ENCODE data around the gene CBFA2T3.
"Not testable (repeated sequence)": the region's sequence is repeated elsewhere in the genome, so short reads cannot be mapped to it uniquely, and the experiment has no call there.

The CBFA2T3 gene

DNA sequence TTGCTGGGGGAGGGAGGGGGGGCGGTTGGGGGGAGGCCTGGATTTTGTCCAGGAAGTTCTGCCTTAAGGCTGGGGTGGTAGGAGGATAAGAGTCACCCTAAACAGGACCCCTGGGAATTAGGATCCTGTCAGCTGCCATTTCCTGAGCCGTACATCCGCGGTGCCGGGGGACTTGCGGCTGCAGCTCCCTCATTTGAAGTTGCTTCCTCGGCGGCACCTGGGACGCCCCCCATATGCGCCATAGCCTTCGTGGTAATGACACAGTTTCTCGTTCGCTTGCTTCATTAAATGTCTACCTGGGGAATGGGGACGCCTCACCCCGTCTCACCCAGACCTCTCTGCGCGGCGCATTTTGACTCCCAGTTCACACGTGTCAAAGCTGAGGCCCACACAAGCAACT, 55.4 kb downstream of the CBFA2T3 start:
- no peak overlapping the region for H3K4me2 ChIP-seq (ENCODE audit: low read depth, low read length, poor library complexity, severe bottlenecking)
- peaks cover 90% of the 10 kb centered on the region; the same call in 1 of the 2 replicates for H3K79me2 ChIP-seq (ENCODE audit: insufficient read depth, low read length)
- no peaks in the 10 kb centered on the region for H3K9me2 ChIP-seq (replicated peaks; ENCODE audit: low read depth, low read length)
- H2AFZ ChIP-seq (ENCODE audit: low read length), result no peak overlapping the region
- H3K4me3 ChIP-seq (ENCODE audit: low read length, poor library complexity, severe bottlenecking), result no peak overlapping the region
- H3K9ac ChIP-seq (ENCODE audit: low read depth, low read length, poor library complexity, severe bottlenecking), result no peak overlapping the region
- no peak for TF ChIP-seq EZH2phosphoT487 (IDR thresholded peaks at IDR 0.05; ENCODE audit: borderline replicate concordance)
- TF ChIP-seq, protein P1, sequence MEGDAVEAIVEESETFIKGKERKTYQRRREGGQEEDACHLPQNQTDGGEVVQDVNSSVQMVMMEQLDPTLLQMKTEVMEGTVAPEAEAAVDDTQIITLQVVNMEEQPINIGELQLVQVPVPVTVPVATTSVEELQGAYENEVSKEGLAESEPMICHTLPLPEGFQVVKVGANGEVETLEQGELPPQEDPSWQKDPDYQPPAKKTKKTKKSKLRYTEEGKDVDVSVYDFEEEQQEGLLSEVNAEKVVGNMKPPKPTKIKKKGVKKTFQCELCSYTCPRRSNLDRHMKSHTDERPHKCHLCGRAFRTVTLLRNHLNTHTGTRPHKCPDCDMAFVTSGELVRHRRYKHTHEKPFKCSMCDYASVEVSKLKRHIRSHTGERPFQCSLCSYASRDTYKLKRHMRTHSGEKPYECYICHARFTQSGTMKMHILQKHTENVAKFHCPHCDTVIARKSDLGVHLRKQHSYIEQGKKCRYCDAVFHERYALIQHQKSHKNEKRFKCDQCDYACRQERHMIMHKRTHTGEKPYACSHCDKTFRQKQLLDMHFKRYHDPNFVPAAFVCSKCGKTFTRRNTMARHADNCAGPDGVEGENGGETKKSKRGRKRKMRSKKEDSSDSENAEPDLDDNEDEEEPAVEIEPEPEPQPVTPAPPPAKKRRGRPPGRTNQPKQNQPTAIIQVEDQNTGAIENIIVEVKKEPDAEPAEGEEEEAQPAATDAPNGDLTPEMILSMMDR (conservative IDR thresholded peaks at IDR 0.05; ENCODE audit: low read length), result no peak
- H3K27me3 ChIP-seq (ENCODE audit: insufficient read depth, low read length, poor library complexity, severe bottlenecking), result no peaks in the 10 kb centered on the region
- H3K9me3 ChIP-seq (ENCODE audit: insufficient read depth, low read depth, low read length), result no peaks in the 10 kb centered on the region
- H4K20me1 ChIP-seq (ENCODE audit: insufficient read depth, low read length, poor library complexity, severe bottlenecking), result peaks cover 71% of the 10 kb centered on the region
- no peaks in the 10 kb centered on the region for H3F3A ChIP-seq (ENCODE audit: low read depth)
- peaks cover 18% of the 10 kb centered on the region; the same call in 1 of the 2 replicates for H3K36me3 ChIP-seq (ENCODE audit: insufficient read depth, low read length)
- no peaks in the 10 kb centered on the region for H3K4me1 ChIP-seq (ENCODE audit: insufficient read depth, low read length, poor library complexity, severe bottlenecking)

GRCh38 chr16:88920618-88921590, 56.1 kb downstream of the CBFA2T3 start:
- no peaks in the 10 kb centered on the region for H3K27me3 ChIP-seq (ENCODE audit: insufficient read depth, low read length, poor library complexity, severe bottlenecking)
- H3K4me1 ChIP-seq (ENCODE audit: insufficient read depth, low read length, poor library complexity, severe bottlenecking), result no peaks in the 10 kb centered on the region
- TF ChIP-seq, protein P1 (conservative IDR thresholded peaks at IDR 0.05; ENCODE audit: low read length), result no peak
- TF ChIP-seq EZH2phosphoT487 (IDR thresholded peaks at IDR 0.05; ENCODE audit: borderline replicate concordance), result no peak
- no peak overlapping the region for H3K9ac ChIP-seq (ENCODE audit: low read depth, low read length, poor library complexity, severe bottlenecking)
- no peak overlapping the region for H2AFZ ChIP-seq (ENCODE audit: low read length)
- H3K4me2 ChIP-seq (ENCODE audit: low read depth, low read length, poor library complexity, severe bottlenecking), result no peak overlapping the region
- H3K79me2 ChIP-seq (ENCODE audit: insufficient read depth, low read length), result peaks cover 87% of the 10 kb centered on the region; the same call in 1 of the 2 replicates
- H3K9me2 ChIP-seq (replicated peaks; ENCODE audit: low read depth, low read length), result no peaks in the 10 kb centered on the region
- H3F3A ChIP-seq (ENCODE audit: low read depth), result no peaks in the 10 kb centered on the region
- H3K4me3 ChIP-seq (ENCODE audit: low read length, poor library complexity, severe bottlenecking), result no peak overlapping the region
- H3K36me3 ChIP-seq (ENCODE audit: insufficient read depth, low read length), result peaks cover 18% of the 10 kb centered on the region; the same call in 1 of the 2 replicates
- no peaks in the 10 kb centered on the region for H3K9me3 ChIP-seq (ENCODE audit: insufficient read depth, low read depth, low read length)
- H4K20me1 ChIP-seq (ENCODE audit: insufficient read depth, low read length, poor library complexity, severe bottlenecking), result peaks cover 68% of the 10 kb centered on the region

DNA sequence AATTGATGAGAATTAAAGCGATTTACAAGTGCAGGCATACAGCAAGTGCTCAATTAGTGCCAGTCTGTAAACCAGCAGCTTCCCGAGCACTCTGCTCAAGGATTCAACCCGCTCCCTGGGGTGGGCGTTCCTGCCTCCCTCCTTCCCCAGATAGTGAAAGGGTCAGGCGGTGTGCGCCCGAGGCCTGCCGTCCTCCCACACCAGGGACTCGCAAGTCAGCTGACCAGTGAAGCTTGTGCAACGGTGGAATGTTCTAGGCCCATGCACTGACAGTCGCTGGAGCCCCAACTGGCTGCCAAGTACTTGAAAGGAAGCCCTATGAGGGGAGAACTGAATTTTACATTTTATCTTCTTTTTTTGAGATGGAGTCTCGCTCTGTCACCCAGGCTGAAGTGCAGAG, 57.1 kb downstream of the CBFA2T3 start:
- peaks cover 62% of the 10 kb centered on the region for H4K20me1 ChIP-seq (ENCODE audit: insufficient read depth, low read length, poor library complexity, severe bottlenecking)
- no peaks in the 10 kb centered on the region for H3K9me3 ChIP-seq (ENCODE audit: insufficient read depth, low read depth, low read length)
- no peak overlapping the region for H2AFZ ChIP-seq (ENCODE audit: low read length)
- H3K9me2 ChIP-seq (replicated peaks; ENCODE audit: low read depth, low read length), result no peaks in the 10 kb centered on the region
- H3K4me2 ChIP-seq (ENCODE audit: low read depth, low read length, poor library complexity, severe bottlenecking), result no peak overlapping the region
- no peaks in the 10 kb centered on the region for H3F3A ChIP-seq (ENCODE audit: low read depth)
- H3K79me2 ChIP-seq (ENCODE audit: insufficient read depth, low read length), result peaks cover 80% of the 10 kb centered on the region; the same call in 1 of the 2 replicates
- peaks cover 21% of the 10 kb centered on the region; the same call in 1 of the 2 replicates for H3K36me3 ChIP-seq (ENCODE audit: insufficient read depth, low read length)
- H3K9ac ChIP-seq (ENCODE audit: low read depth, low read length, poor library complexity, severe bottlenecking), result no peak overlapping the region
- TF ChIP-seq, protein P1 (conservative IDR thresholded peaks at IDR 0.05; ENCODE audit: low read length), result no peak
- H3K27me3 ChIP-seq (ENCODE audit: insufficient read depth, low read length, poor library complexity, severe bottlenecking), result no peaks in the 10 kb centered on the region
- H3K4me3 ChIP-seq (ENCODE audit: low read length, poor library complexity, severe bottlenecking), result no peak overlapping the region
- no peaks in the 10 kb centered on the region for H3K4me1 ChIP-seq (ENCODE audit: insufficient read depth, low read length, poor library complexity, severe bottlenecking)

DNA sequence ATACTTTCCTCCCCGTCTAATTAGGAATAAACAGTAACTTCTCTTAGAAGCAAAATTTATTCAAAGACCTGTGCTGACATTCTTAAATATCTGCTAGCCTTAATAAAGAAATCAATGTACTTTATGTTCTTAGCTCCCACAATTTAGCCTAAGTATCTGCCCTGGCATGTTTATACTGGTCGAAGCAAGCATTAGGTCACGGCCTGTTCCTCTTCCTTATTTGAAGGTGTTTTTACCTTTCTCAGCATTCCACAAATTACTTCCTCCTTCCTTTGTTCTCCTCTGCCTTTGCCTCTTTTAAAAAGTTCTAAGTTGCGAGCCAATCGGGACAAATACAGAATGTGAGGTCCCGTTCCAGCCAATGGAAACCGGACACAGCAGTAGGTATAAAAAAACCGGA, 58.1 kb downstream of the CBFA2T3 start:
- not testable (repeated sequence) for H3F3A ChIP-seq (ENCODE audit: low read depth); H3K9ac ChIP-seq (ENCODE audit: low read depth, low read length, poor library complexity, severe bottlenecking); H3K9me3 ChIP-seq (ENCODE audit: insufficient read depth, low read depth, low read length); H3K4me3 ChIP-seq (ENCODE audit: low read length, poor library complexity, severe bottlenecking); H3K4me1 ChIP-seq (ENCODE audit: insufficient read depth, low read length, poor library complexity, severe bottlenecking); H3K9me2 ChIP-seq (replicated peaks; ENCODE audit: low read depth, low read length); H3K27me3 ChIP-seq (ENCODE audit: insufficient read depth, low read length, poor library complexity, severe bottlenecking); H3K4me2 ChIP-seq (ENCODE audit: low read depth, low read length, poor library complexity, severe bottlenecking); H2AFZ ChIP-seq (ENCODE audit: low read length)
- Histone ChIP-seq H3K36me3 (ENCODE audit: insufficient read depth, low read length) (peaks cover 19% of the 10 kb centered on the region; the same call in 1 of the 2 replicates), H4K20me1 (ENCODE audit: insufficient read depth, low read length, poor library complexity, severe bottlenecking) (peaks cover 58% of the 10 kb centered on the region), H3K79me2 (ENCODE audit: insufficient read depth, low read length) (peaks cover 79% of the 10 kb centered on the region; the same call in 1 of the 2 replicates)

Data from Loucy (cell line).